ENCODE data around the gene EFNA1.
A peak's percentile ranks its signal among the peaks of the same experiment; 100 is the strongest.

EFNA1 gene

DNA sequence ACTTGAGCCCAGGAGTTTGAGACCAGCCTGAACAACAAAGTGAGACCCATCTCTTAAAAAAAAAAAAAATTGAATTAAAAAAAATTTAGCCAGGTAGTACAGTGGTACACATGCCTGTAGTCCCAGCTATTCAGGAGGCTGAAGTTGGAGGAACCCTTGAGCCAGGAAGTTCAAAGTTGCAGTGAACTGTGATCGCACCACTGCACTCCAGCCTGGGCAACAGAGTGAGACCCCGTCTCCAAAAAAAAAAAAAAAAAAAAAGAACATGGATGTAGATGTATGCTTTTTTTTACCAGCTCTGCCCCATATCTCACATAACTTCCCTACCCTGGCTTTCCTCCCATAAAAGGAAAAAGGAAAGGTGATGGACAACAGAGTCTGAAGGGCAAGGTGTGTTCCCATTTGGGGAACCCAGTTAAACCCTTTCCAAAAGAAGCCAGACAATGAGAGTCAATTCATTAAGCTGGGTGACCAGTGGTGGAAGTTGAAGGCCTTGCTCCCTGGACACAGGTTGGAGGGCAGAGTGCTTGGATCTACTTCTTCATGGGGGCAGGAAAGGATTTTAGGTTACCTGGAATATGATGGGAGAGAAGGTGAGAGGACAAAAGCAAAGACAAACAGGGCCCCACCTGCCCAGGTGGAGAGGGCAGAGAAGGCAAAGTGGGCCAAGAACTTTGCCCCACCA is 42.6 kb downstream of the EFNA1 start:
- no peak overlapping the region for H3K27ac ChIP-seq
- H3K4me3 ChIP-seq = no peak overlapping the region

DNA sequence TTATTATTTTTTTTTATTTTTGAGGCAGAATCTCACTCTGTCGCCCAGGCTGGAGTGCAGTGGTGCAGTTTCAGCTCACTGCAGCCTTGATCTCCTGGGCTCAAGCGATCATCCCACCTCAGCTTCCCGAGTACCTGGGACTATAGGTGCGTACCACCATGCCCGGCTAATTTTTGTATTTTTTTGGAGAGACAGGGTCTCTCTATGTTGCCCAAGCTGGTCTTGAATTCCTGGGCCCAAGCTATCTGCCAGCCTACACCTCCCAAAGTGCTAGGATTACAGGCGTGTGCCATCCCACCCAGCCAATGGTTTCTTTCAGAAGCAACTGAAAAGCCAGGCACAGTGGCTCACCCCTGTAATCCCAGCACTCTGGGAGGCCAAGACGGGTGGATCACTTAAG is 43.1 kb downstream of the EFNA1 start:
- H3K4me3 ChIP-seq = no peak overlapping the region
- H3K27ac ChIP-seq = no peak overlapping the region

DNA sequence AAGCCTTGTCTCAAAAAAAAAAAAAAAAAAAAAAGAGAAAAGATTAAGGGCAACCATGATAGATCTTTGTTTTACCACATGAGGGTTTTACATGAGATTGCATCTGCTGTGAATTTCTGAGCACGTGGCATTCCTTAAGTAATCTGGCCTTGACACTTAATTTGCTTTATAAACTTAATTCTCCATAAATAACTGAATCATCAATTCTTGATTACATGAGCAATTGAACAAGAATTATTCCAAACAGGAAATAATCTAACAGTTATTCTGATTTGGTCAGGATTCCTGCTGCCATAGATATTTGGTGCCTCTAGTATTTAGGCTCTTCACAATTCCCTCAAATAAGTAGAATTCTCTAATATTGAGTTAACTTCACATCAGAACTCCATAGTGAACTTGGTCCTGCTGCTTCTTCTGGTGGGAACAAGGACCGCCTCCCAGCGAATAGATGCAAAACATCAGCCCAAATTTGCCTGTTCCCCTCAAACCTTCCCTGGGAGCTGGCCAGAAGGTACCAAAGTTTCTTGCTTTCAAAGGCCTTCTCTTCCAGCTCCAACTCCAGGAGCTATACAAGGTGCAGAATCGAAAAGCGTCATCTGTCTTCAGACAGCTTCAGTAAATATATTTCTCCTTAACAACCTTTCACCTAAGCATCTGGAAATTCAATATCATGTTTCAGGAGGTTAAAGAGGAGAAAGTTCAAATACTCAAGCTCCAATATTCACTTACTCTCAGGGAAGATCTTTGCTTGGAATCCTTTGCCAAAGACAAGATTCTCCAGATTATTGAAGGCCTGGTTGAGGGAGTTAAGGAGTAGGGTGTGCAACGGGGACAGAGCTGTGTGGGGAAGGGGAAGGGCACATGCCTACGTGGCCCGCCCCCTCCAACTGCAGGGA is 44.4 kb downstream of the EFNA1 start:
- Histone ChIP-seq H3K4me3 (peak overlapping the region; percentile 61 to 92 (median 83)), H3K27ac (peak overlapping the region in 20 of 21 experiments; percentile 77 to 99 (median 93))

DNA sequence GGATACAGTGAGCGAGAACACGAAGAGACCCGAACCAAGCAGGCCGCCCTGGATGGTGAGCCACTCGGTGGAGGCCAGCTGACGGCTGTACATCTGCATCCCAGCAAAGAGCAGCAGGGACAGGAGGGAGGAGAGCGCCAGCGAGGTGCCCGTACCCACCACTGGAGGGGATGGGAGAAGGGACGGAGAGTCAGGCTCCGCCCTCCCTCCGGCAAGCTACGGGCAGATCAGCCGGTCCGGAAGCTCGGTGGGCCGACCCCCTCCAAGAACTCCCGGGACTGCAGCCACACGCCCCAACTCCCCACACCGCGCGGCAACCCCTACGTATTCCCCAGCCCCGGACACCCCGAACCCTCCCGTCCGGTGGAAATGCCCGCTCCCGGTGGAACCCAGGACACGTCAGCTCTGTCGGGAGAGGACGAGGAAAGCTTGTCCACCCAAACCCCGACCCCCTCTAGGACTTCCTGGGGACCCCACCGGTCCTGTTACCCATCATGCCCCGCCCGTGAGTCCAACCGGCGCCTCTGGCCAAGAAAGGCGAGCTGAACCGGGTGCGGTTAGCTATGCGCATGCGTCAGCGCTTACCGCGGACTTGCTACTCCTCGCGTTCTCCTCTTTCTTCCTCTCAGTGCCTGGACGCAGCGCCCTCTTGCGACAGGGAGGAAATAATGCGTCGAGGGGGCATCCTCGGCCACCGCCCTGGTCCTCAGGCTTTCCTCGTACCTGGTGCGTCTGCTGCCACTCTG is 45.2 kb downstream of the EFNA1 start, which contains the start of gene KRTCAP2:
KRTCAP2 (minus strand) TSS at position 573 of the 746 bp plus-strand sequence; CDS start at position 493, 80 bp downstream.
- peak within 1 kb of the TSS; percentile 77 to 99 (median 93) for H3K27ac ChIP-seq
- H3K4me3 ChIP-seq = peak within 1 kb of the TSS; percentile 61 to 92 (median 83)

DNA sequence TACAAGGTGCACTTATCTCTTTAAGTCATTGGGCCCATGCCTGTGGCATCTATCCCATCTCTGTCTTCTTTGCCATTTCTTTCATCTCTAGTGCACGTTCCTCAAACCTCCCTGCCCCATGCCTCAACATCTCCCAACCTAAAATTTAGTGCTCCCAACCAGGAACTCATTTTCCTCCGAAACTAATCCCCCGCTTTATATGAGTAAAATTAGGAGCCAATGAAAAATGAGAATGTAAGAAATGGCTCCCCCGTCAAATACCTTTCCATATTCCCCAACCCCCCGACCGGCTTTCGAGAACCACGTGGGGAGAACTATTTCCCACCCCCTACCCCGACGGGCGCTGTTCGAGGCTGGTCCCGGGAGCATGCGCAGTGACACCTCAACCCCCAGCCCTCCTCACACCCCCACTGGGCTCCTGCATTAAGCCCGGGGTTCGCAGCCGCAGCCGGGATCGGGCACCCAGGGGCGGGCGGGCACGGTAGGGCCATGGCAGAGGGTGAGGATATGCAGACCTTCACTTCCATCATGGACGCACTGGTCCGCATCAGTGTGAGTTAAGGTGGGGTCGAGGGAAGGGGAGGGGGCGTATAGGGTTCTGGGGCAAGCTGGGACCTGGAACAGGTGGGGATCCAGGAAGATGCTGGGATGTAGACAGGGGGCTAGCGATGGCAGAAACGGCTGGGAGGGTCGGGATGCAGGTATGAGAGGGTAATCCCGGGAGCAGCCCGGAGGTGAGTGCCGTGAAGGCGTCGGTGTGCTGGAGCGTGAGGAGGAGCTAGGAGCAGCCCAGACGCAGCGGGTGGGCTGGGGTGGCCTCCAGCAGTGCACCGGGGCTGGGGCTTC is 46.0 kb downstream of the EFNA1 start, which contains the start of gene TRIM46:
TRIM46 (plus strand) TSS at position 372 of the 846 bp plus-strand sequence; CDS start at position 490, 118 bp downstream.
- Histone ChIP-seq H3K27ac (peak within 1 kb of the TSS; percentile 77 to 99 (median 93)), H3K4me3 (peak within 1 kb of the TSS; percentile 61 to 92 (median 83))

DNA sequence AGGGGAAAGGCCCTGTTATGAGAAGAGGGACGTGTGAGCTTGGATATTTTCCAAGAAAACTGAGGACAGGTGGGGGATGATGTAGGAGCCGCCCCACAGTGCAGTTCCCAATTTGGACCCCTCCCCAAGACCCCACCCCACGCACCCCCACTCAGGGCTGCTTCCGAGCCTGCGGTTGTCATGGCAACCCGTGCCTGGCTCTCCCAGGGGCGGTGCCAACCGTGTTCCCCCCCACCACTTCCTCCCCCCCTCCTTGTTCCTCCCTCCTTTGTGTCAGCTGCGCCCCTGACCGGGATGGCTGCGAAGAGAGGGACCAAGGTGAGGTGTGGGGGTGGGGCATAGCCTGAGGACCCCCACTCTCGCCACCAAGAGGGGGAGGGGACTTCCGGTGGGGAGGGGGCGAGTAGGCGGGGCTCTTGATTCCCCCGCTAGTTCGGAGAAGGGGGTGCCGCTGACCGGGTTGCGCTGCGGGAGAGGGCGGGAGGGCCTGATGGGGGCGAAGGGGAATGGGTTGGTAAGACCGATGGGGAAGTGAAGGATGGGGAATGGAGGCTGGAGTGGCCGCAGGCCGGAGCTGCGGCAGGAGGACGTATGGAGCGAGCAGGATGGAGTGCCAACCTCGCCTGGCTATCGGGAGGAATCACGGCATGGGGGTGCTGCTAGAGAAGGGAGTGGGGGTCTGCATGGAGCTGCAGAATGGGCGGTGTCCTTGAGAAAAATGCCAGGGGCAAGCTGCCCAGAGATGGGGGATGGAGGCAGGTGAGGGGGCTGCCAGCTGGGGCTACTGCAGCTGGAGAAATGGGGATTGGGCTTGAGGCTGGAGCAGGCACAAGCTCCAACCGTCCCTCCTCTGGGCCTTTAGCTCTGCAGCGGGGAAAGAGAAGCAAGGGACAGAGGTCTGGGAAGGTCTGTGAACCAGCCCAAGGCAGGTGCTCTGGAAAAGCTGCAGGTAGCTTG is 46.9 kb downstream of the EFNA1 start:
- Histone ChIP-seq H3K27ac (peak overlapping the region in 12 of 21 experiments; percentile 13 to 96 (median 50)), H3K4me3 (peak overlapping the region; percentile 61 to 92 (median 83))

DNA sequence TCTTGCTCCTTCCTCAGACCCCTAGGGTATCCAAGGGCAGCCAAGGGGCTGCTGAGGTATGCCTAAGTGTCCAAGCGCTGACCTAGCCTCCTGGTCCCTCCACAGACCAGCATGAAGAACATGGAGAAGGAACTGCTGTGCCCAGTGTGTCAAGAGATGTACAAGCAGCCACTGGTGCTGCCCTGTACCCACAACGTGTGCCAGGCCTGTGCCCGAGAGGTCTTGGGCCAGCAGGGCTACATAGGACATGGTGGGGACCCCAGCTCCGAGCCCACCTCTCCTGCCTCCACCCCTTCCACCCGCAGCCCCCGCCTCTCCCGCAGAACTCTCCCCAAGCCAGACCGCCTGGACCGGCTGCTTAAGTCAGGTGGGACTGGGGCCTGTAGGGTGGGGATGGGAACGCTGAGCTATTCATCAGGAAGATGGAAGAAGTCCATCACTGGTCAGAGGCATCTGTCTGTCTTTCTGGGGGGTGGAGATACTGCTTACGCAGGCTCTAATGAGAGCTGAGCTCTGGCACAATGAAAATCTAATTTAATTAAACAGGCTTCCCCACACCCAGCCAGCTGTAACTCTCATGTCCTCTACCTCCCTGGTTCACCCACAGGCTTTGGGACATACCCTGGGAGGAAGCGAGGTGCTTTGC is 47.7 kb downstream of the EFNA1 start:
- H3K4me3 ChIP-seq = no peak overlapping the region
- H3K27ac ChIP-seq = peak overlapping the region in 3 of 21 experiments; percentile 91 to 96 (median 93)

DNA sequence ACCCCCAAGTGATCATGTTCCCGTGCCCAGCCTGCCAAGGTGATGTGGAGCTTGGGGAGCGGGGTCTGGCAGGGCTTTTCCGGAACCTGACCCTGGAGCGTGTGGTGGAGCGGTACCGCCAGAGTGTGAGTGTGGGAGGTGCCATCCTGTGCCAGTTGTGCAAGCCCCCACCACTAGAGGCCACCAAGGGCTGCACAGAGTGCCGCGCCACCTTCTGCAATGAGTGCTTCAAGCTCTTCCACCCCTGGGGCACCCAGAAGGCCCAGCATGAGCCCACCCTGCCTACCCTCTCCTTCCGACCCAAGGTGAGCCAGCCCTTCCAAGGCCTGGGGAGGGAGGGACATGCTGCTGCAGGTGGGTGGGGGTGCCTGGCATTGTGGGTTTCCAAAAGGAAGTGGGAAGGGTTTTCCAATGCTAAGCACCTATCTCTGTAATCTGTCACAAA is 48.3 kb downstream of the EFNA1 start:
- Histone ChIP-seq H3K27ac (no peak overlapping the region), H3K4me3 (no peak overlapping the region)

DNA sequence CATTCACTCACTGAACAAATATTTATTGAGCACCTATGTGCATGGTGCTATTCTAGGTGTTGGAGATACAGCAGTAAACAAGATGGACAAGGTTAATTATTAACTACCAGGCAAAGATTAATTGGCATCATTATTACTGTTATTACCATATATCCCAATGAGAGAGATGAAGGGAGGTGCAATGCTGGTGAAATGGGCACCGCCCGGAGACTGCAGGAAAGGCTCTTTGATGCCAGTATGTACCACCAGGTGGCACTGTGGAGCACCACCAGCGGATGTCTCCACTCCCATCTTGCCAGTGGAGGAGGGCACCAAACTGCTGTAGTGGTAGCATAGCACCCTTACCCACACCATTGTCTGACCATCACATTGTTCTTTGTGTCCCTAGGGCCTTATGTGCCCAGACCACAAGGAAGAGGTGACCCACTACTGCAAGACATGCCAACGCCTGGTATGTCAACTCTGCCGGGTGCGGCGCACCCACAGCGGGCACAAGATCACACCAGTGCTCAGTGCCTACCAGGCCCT is 48.9 kb downstream of the EFNA1 start:
- H3K27ac ChIP-seq = peak overlapping the region in 2 of 21 experiments; percentile 14 to 34
- H3K4me3 ChIP-seq = no peak overlapping the region

DNA sequence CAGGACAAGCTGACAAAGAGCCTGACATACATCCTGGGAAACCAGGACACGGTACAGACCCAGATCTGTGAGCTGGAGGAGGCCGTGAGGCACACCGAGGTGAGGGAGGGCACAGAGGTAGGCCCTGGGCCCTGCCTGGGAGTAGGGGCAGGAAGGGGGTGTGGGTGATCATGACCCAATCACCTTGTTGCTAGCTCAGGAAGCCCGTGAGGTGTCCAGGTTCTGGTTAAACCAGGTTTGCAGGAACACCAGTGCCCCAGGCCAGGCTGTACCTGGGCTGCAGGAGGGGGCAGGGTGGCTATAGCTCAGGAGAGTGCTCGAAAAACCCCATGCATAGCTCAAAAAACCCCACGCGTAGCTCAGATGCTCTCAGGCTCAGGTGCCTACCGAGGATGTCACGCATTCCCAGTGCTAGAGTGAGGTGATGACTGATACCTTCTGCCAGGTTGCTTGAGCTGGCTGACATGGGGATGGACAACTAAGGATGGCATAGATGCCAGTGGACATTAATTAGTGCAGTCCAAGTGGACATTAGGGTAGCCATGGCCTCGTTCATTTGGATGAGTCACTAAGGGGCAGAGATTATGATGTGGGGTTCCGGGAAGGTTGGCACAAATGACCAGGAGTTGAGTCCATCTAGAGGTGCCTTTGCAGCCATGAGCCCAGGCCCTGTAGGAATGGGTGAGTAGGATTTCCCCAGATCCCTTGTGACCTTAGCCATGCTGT is 49.7 kb downstream of the EFNA1 start:
- Histone ChIP-seq H3K4me3 (no peak overlapping the region), H3K27ac (peak overlapping the region in 2 of 21 experiments; percentile 14 to 34)

DNA sequence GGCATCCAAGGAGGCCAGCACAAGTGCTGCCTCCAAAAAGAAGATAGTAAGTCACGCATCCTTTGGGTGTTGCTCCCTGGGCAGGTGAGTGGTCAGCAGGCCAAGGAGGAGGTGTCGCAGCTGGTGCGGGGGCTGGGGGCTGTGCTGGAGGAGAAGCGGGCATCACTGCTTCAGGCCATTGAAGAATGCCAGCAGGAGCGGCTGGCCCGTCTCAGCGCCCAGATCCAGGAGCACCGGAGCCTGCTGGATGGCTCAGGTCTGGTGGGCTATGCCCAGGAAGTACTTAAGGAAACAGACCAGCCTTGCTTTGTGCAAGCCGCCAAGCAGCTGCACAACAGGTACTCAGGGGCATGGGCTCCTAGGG is 50.2 kb downstream of the EFNA1 start:
- Histone ChIP-seq H3K27ac (no peak overlapping the region), H3K4me3 (no peak overlapping the region)

DNA sequence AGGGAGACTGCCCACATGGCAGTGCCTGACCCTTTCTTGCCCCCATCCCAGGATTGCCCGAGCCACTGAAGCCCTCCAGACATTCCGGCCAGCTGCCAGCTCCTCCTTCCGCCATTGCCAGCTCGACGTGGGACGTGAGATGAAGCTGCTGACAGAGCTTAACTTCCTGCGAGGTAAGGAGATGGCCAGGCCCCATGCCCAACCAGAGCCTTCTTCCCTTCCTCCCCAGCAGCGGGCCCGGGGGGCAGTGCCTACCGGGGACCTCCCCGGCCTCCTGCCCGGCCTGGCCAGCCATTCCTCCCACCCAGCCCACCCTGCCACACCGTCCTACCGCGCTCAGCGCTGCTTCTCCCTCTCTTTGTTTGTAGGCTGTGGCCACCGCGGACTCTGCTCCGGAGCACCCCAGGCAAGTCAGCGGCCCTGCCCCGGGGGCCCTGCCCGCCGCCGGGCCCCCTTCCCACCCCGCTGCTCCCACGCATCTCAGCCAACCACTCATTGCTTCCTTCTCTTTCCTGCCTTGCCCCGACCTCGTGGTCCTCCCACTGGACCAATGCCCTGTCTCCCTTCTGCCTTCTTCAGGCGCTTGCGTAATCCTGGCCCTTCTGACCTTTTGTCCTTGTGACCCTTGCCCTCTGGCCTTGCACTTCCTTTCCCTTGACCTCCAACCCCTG is 50.9 kb downstream of the EFNA1 start:
- H3K27ac ChIP-seq = no peak overlapping the region
- H3K4me3 ChIP-seq = no peak overlapping the region

DNA sequence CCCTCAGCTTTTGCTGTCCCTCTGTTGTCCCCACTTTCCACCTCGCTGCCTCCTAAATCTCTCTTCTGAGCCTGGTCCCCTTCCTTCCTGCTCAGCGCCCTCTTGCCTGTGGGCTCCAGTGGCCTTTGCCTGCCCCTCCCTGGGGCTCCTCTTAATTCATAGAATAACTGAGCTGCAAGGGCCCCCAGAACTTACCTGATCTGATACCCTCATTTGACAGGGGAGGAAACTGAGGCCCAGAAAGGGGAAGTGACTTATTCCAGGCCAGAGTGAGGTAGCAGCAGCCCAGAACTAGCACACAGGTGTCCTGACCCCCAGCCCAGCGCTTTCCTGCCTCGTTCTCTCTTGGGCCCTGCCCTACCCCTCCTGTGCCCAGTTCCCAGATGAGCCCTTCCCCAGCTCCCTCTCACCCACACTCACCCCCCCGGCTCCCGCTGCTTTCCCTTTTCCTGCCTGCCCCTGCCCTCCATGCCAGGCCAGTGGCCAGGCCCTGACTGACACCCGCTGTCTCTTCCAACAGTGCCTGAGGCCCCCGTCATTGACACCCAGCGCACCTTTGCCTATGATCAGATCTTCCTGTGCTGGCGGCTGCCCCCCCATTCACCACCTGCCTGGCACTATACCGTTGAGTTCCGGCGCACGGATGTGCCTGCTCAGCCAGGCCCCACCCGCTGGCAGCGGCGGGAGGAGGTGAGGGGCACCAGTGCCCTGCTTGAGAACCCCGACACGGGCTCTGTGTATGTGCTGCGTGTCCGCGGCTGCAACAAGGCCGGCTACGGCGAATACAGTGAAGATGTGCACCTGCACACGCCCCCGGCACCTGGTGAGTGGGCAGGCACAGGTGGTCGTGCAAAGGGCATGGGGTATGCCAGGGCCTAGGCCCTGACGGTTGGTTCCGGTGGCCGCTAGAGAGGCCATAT is 51.7 kb downstream of the EFNA1 start:
- Histone ChIP-seq H3K27ac (no peak overlapping the region), H3K4me3 (no peak overlapping the region)

DNA sequence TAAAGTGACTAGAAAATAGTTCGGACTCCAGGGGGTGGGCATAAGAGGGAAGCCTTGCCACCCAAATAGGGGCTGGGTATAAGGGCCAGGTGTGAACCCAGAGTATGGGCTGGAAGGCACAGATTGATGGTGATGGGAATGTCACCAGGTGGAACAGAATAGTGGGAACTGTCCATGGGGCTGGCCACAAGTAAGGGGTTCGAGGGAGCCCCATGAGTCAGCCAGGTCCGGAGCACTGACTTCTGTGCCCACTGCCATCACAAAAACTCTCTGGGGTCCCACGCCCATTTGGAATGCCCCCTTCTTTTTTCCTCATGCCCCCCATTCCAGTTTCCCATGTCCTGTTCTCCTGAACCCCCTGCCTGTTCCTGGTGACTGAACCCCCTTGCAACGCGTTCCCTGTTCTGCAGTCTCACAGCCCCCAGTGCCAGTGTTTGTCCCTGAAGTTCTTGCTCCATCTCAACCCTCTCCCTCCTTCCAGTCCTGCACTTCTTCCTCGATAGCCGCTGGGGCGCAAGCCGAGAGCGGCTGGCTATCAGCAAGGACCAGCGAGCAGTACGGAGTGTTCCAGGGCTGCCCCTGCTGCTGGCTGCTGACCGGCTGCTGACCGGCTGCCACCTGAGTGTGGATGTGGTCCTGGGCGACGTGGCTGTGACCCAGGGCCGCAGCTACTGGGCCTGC is 53.8 kb downstream of the EFNA1 start:
- Histone ChIP-seq H3K4me3 (no peak overlapping the region), H3K27ac (no peak overlapping the region)
